GM21619 (cell line): Measurements from ENCODE around the gene CHPT1.

Experiments
- ATAC-seq: cut with Tn5 transposase; IDR thresholded peaks from one replicate; pipeline ENCODE4 v1.9.1; 2021; ENCODE audit not compliant: unreplicated experiment

The CHPT1 gene

DNA sequence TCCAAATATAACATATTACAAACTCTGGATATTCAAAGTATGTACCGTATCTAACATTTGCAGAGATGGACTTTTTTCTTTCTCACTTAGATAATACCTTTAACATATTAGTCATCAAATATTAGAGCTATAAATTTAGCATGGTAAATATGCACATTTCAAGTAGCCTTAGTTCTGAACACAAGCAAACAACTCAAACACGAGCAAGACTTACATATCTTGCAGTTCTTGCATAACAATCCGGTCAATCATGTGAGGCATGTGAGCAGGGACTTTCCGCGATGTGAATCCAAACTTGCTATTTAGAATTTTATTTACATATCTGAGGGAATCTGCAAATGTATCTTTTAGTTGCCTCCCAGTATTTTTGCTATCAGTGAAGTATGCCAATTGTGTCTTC, 63.9 kb downstream of the CHPT1 start:
- no peak for ATAC-seq

DNA sequence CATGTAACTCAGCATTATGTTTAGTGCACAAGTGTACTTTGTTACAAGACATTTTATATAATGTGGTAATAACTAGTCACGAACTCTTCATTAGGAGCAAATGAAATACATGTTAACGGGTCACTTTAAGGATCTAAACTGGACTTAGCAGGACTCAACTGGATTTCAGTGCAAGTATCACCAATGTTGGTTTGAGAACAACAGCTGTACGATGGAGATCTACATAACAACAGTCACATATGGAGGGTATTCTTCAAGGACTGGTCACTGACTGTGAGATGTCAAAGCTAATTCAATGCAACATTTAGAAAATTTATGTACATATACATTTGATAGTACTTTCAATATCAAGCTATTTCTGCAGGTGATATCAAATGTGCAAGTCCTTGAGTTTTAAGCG, 64.3 kb downstream of the CHPT1 start:
- no peak for ATAC-seq

DNA sequence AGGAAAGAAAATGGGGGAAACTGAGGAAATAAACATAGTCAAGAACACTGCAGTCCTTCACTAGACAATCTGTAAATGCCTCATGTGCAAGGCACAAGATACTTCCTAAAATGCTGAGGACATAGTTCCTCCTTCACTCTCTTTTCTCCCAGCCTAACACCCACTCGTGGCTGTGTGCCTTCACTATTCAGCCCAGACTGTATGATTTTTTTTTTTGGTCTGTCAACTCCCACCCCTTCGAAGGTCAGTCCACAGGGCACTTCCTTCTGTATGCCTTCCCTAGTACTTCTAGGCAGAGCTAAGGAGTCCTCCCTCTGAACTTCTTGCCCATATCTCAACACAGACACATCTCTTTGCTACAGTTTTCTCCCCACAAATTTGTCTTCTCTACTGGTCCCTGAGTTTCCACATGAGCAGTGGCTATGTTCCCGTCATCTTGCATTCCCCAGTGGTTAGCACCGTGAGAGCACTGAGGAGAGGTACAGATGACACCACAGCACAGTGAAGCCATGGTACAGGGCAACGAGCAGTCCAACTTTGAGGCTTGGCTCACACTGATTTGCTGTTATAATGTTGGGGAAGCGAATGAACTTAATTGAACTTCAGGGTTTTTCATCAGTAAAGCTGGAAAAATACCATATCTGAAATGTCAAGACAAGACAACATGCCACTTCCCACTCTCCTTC, 65.9 kb downstream of the CHPT1 start:
- ATAC-seq: no peak

DNA sequence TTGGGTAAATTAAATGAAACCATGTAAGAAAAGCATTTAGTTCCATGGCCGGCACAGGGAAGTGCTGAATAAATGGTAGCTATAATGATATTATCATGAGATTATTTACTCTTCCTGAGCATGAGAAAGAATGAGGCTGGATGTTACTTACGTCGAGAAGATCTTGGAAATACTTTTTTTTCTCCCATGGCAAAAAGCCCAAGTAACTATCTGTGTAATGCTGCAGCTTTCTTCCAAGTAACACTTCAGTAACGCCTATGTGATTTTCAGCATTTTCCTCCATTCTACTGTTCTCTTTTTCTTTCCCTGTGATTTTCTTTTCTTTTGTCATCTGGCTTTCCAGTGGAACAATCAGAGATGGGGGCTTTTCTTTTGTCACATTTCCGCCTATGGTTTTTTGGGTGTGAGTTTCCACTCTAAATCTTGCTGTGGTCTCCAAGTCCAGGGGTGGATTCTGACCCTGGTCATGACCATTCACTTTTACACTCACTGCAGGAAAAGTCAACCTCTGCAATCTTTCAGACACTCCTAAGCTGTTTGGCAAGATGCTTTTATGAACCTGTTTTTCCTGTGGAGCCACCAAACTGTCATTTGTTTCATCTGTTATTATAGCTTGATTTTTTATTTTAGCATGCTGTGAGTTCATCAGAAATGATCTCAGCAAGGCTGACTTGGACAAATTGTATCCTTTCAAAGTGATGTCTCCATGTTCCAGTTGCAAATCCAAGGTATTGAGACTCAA, 66.8 kb downstream of the CHPT1 start:
- ATAC-seq: no peak

DNA sequence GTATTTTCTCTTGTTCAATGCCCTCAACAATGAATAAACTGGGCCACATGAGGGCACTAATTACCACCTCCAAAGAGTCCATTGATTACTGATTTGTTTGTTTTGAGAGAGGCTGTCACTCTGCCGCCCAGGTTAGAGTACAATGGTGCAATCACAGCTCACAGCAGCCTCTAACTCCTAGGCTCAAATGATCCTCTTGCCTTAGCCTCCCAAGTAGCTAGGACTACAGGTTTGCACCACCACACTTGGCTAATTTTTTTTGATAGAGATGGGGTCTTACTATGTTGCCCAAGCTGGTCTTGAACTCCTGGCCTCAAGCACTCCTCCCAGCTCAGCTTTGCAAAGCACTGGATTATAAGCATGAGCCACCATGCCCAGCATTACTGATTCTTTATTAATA, 70.1 kb downstream of the CHPT1 start:
- no peak for ATAC-seq

DNA sequence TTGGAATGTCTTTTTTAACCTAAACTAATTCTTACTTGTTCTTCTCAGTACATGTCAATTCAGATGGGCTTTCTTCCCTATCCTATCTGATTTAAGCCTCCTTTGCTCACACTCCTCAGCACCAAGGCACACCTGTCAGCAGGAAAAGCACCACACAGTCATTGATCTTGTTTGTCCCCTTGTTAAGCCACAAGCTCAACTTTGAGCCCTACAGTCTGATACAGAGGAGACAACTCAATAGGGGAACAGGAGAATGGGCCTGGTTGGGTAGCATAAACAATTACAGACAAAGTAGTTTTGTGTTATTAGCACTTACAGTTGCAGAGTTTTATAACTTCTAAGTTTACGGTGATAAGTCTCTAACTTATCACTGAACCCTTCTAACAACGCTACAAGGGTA, 71.3 kb downstream of the CHPT1 start:
- no peak for ATAC-seq

DNA sequence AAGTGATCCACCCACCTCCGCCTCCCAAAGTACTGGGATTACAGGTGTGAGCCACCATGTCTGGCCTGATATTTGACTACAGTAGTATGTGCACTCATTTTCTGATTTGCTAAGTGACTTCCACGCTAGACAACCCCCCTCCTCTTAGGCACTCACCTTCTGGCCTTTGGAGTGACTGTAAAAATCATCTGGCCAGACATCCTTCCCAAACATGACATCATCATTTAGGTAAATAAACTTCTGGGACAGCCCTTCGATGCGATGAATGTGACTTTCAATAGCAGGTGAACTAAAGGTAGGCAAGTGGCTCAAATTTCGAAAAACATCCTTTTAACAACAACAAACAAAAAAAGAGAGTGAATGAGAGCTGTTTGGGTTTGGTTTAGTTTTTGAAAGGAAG, 72.4 kb downstream of the CHPT1 start:
- no peak for ATAC-seq

DNA sequence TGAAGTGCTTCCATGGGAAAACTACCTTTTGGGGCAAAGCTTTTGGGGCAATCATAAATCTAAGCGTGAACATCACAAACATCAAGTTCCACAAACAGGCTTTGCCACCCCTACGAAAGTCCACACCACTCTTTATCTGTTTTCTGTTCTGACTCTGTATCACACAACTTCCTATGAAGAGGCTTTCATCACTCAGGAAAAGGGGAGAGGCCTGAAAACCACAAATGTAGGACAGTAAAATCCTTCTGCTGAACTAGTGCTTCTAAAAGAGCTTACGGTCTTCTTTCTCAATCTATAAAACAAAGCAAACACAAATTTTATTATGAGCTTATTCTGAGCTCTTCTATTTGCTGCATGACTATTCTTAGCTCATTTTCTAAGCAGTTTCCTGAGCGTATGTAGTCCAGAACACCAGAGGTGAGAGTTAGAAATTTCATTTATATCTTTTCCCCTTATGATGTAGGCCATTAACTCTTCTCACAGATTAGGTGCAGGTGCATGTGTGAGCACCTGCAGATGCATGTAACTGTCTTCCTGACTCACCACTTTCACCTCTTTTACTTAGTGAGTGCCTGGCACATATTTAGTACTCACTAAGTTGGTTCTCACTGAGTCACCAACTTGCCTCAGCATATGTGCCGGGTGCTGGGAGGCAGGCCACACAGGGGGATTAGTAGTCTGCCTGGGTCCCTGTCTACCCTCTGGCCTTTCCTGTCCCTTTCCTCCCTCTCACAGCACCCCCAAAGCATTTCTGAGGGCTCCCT, 74.8 kb downstream of the CHPT1 start:
- ATAC-seq: no peak

DNA sequence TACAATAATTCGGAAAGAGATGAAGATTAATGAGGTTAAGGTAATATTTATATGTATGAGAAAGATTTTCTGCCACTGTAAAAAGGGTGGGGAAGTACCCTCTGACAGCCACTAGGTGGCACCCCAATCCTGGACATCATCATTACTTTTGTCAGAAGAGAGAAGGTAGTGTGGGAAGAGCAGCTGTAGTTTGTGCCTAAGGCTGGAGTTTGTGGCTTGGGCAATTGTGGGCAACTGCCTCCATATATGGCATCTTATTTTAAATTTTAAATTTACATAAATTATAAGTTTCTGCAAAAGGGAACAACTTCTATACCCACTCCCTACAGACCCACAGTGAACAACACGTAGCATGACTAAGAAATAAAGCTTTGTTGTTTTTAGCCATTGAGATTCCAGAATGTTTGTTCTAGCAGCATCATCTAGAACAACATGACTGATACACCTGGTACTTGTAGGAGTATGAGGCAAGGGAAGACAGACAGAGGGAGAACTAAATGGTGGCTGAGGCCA, 76.3 kb downstream of the CHPT1 start:
- ATAC-seq: peak; percentile 58

DNA sequence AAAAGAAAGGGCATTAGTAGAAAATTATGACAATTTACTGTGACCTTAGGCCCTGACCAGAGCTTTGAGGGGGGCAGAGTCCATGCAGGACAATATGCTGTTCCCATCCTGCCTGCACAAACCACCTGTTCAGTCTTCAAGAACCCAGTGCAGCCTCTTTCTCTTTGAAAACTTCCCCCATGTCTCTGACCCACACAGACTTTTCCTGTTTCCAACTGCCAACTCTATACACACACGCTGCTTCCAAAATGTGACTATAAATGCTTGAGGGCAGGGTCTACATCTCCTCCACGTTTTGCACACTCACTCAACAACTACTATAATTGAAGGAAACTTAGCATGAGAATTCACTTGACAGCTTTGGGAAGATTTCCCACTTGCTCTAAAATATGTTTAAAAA, 78.4 kb downstream of the CHPT1 start:
- ATAC-seq: no peak

DNA sequence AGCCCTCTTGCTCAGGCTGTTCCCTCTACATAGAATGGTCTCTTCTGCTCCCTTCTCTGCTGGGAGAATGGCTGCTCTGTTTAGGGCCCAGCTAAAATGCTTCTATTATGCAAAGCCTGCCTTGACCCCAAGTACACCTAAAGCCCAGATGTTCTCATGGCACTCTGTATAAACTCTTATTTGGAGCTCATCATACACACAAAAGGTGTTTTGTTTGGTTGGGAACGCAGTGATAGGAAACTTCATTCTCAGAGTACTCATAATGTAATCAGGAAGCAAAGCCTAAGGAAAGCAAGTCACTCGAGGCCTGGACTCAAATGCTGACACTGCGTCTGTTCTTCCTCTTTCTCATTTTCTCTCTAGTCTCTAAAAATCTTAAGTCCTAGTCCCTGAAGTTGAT, 80.0 kb downstream of the CHPT1 start:
- ATAC-seq: no peak

DNA sequence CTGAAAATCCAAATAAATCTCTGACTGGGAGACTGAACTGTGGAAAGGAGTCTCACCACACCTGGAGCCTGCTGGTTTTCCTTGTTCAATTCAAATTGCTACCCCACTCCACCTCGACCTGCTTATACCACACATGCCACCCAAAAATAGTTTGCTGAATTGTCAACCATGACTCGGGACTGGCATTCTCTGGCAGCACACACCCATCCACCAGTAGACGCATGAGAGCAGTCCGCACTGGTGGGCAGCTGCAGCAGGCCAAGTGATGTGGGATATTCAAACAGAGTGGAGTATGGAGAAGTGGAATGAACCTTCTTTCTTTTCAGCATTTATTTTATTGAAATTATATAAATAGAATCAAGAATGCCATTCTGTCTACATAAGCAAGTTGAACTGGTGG, 80.5 kb downstream of the CHPT1 start:
- no peak for ATAC-seq
